Kidney (tissue), 14 donors: ENCODE results near the gene PPP6R1. TPM values are rescaled to one million over a fixed set of nuclear protein-coding genes. Genes with fewer than 3 reads are reported as not detected.

Experiments used
- DNase-seq, 5 donors: peaks; one replicate each; pipeline ENCODE4 v3.0.0-alpha.2; 2013 to 2020
- FAIRE-seq: peaks from 2 replicates; lab custom pipeline; 2012; peaks lifted over from hg19 to GRCh38; lab: Jason Lieb, UNC
- H3K27ac ChIP-seq, 2 donors: one replicate each; pipeline ENCODE4 v1.7.0; 2013; ENCODE audit warnings: low read depth in 2 of 2, low read length in 2 of 2, inconsistent platforms in 1 of 2
- H3K27me3 ChIP-seq: one replicate; pipeline ENCODE4 v1.7.1; 2013; ENCODE audit warnings: low read length, inconsistent platforms; ENCODE audit not compliant: control insufficient read depth, insufficient read depth
- H3K36me3 ChIP-seq, 3 donors: one replicate each; pipeline versions ENCODE4 v1.7.0 to v1.7.1; 2013; ENCODE audit warnings: low read length in 3 of 3, control low read depth in 1 of 3, inconsistent platforms in 1 of 3; ENCODE audit not compliant: insufficient read depth in 3 of 3, control insufficient read depth in 2 of 3
- H3K4me1 ChIP-seq, 3 donors: one replicate each; pipeline versions ENCODE4 v1.7.0 to v1.7.1; 2013; ENCODE audit warnings: low read length in 3 of 3, inconsistent platforms in 1 of 3, low read depth in 1 of 3; ENCODE audit not compliant: control insufficient read depth in 2 of 3, insufficient read depth in 2 of 3
- H3K4me3 ChIP-seq, 3 donors: one replicate each; pipeline versions ENCODE4 v1.7.0 to v1.8.1; 2013; ENCODE audit warnings: low read length in 3 of 3, control low read depth in 1 of 3, inconsistent platforms in 1 of 3
- H3K9ac ChIP-seq, 3 donors: one replicate each; pipeline versions ENCODE4 v1.7.0 to v1.7.1; 2013; ENCODE audit warnings: low read length in 3 of 3, control low read depth in 1 of 3, inconsistent platforms in 1 of 3
- H3K9me3 ChIP-seq, 3 donors: one replicate each; pipeline versions ENCODE4 v1.7.0 to v1.7.1; 2013; ENCODE audit warnings: low read length in 3 of 3, control low read depth in 1 of 3, inconsistent platforms in 1 of 3; ENCODE audit not compliant: control insufficient read depth in 2 of 3, insufficient read depth in 1 of 3
- CTCF ChIP-seq: IDR thresholded peaks from 3 replicates; pipeline ENCODE4 v1.5.1; 2012; ENCODE audit warnings: mild to moderate bottlenecking, moderate library complexity, borderline replicate concordance; ENCODE audit not compliant: insufficient read depth; ENCODE audit errors: extremely low read depth
- intact Hi-C: fragments of 100-400 bp; cut with DNase I; formaldehyde crosslinking; loops from one replicate; pipeline ENCODE4 v1.11.1; 2022
- polyA plus RNA-seq: library from polyadenylated mRNA; stranded (reverse); fragments of 350-450 nt; fragmentation: Illumina TruSeq; extraction: RNeasy Lipid Tissue Mini Kit (QIAGEN cat#74804); gene quantifications from one replicate; pipeline ENCODE4 v1.2.3, GENCODE V29; 2014; ENCODE audit warnings: low read depth, low replicate concordance; ENCODE audit not compliant: insufficient read depth
- total RNA-seq: library from RNA; stranded (reverse); fragmentation: NEBNext Ultra II Directional; extraction: Animal tissue kit (Norgen Biotek cat#: 25700); gene quantifications from one replicate; pipeline ENCODE4 v1.2.1, GENCODE V29; 2021
- donor health status: control.
- donor health status: control.
- donor health status: control.
- donor health status: control.
- donor health status: control.
- donor health status: DM: yes; HTN: yes; CAD: no.
- donor health status: Normal renal cell carcinoma (clear cell type).

The PPP6R1 gene
- total and polyA plus RNA-seq, 2 donors from 2014 or later: 30.6 to 61.6 TPM

- FAIRE-seq (no peak), DNase-seq (no peak)
- Histone ChIP-seq H3K4me3 (no peak overlapping the region), H3K27ac (no peak overlapping the region), H3K4me1 (peaks cover 0 to 4% (median 3%) of the 10 kb centered on the region in 3 donors), H3K27me3 (no peaks in the 10 kb centered on the region), H3K36me3 (peaks cover 6 to 24% (median 12%) of the 10 kb centered on the region in 3 donors), H3K9ac (no peak overlapping the region), H3K9me3 (no peaks in the 10 kb centered on the region)
- no peak for TF ChIP-seq CTCF
- intact Hi-C loops: no loop called here
These were observed 28.0 kb downstream of the PPP6R1 start for GRCh38 chr19:55230780-55231179.

- no peaks in the 10 kb centered on the region for H3K27me3 ChIP-seq
- intact Hi-C loops: no loop called here
- no peak for TF ChIP-seq CTCF
- no peak for FAIRE-seq
- no peak overlapping the region for H3K27ac ChIP-seq
- peaks cover 0 to 4% (median 3%) of the 10 kb centered on the region in 3 donors for H3K4me1 ChIP-seq
- H3K9me3 ChIP-seq: no peaks in the 10 kb centered on the region
- no peak overlapping the region for H3K9ac ChIP-seq
- peaks cover 6 to 24% (median 12%) of the 10 kb centered on the region in 3 donors for H3K36me3 ChIP-seq
- no peak for DNase-seq
- H3K4me3 ChIP-seq: no peak overlapping the region
These were observed 28.5 kb downstream of the PPP6R1 start for GRCh38 chr19:55230329-55230728.

GRCh38 chr19:55229789-55230182 is 29.0 kb downstream of the PPP6R1 start:
- Histone ChIP-seq H3K27me3 (no peaks in the 10 kb centered on the region), H3K27ac (no peak overlapping the region), H3K9me3 (no peaks in the 10 kb centered on the region), H3K4me1 (peaks cover 0 to 4% (median 3%) of the 10 kb centered on the region in 3 donors), H3K4me3 (no peak overlapping the region), H3K36me3 (peaks cover 6 to 20% (median 11%) of the 10 kb centered on the region in 3 donors), H3K9ac (no peak overlapping the region)
- DNase-seq: no peak
- intact Hi-C loops: no loop called here
- TF ChIP-seq CTCF: no peak
- FAIRE-seq: no peak
